DOHH2 (cell line): Measurements from ENCODE around the gene NEK10.

ENCODE experiments used
- H3F3A ChIP-seq: fragments of 200-600 bp; sonication (generic), shearing (Covaris generic); 2 replicates; pipeline ENCODE4 v1.6.0; 2016; ENCODE audit warnings: antibody characterized with exemption, mild to moderate bottlenecking; ENCODE audit not compliant: control insufficient read depth, insufficient read depth
- H3K27ac ChIP-seq: fragments of 200-600 bp; sonication (generic); 2 replicates; pipeline ENCODE4 v1.5.1; 2014; ENCODE audit warnings: low read depth, mild to moderate bottlenecking, low read length, moderate library complexity
- H3K27me3 ChIP-seq: fragments of 200-600 bp; sonication (generic); 2 replicates; pipeline ENCODE4 v1.6.1; 2014; ENCODE audit warnings: mild to moderate bottlenecking, low read length, mixed read lengths; ENCODE audit not compliant: control insufficient read depth
- H3K36me3 ChIP-seq: fragments of 200-600 bp; sonication (generic); 2 replicates; pipeline ENCODE4 v1.6.1; 2014; ENCODE audit warnings: mild to moderate bottlenecking, low read length, moderate library complexity, mixed read lengths; ENCODE audit not compliant: control insufficient read depth
- H3K4me1 ChIP-seq: fragments of 200-600 bp; sonication (generic); 2 replicates; pipeline ENCODE4 v1.6.1; 2014; ENCODE audit warnings: mild to moderate bottlenecking, low read length, mixed read lengths; ENCODE audit not compliant: control insufficient read depth
- H3K4me2 ChIP-seq: fragments of 200-600 bp; sonication (generic); 2 replicates; pipeline ENCODE4 v1.6.0; 2014; ENCODE audit warnings: mild to moderate bottlenecking, low read length, moderate library complexity
- H3K4me3 ChIP-seq: fragments of 200-600 bp; sonication (generic); 2 replicates; pipeline ENCODE4 v1.5.1; 2014; ENCODE audit warnings: mild to moderate bottlenecking, low read length, mixed read lengths
- H3K79me2 ChIP-seq: fragments of 200-600 bp; sonication (generic); 2 replicates; pipeline ENCODE4 v1.6.1; 2014; ENCODE audit warnings: mild to moderate bottlenecking, low read length, mixed read lengths; ENCODE audit not compliant: control insufficient read depth
- H3K9me2 ChIP-seq: fragments of 200-600 bp; sonication (generic); replicated peaks from 2 replicates; pipeline ENCODE4 v1.6.1; 2014; ENCODE audit warnings: mild to moderate bottlenecking, low read length, mixed read lengths; ENCODE audit not compliant: control insufficient read depth
- H3K9me3 ChIP-seq: fragments of 200-600 bp; sonication (generic); 2 replicates; pipeline ENCODE4 v1.6.1; 2014; ENCODE audit warnings: antibody characterized with exemption, low read length, mixed read lengths; ENCODE audit not compliant: control insufficient read depth, insufficient read depth
- H4K20me1 ChIP-seq: fragments of 200-600 bp; sonication (generic); 2 replicates; pipeline ENCODE4 v1.6.0; 2014; ENCODE audit warnings: low read depth, mild to moderate bottlenecking, antibody characterized with exemption, low read length, moderate library complexity; ENCODE audit not compliant: control insufficient read depth, insufficient read depth
- CTCF ChIP-seq: fragments of 200-600 bp; sonication (generic); IDR thresholded peaks from one replicate; pipeline ENCODE4 v1.5.1; 2014; ENCODE audit warnings: antibody characterized with exemption, mild to moderate bottlenecking, low read depth, low read length; ENCODE audit not compliant: poor library complexity, severe bottlenecking
- EZH2phosphoT487 ChIP-seq: fragments of 200-600 bp; sonication (generic); IDR thresholded peaks from 2 replicates; pipeline ENCODE4 v1.6.1; 2017; ENCODE audit warnings: borderline replicate concordance, mild to moderate bottlenecking, antibody characterized with exemption, low read length, moderate library complexity, mixed read lengths

The NEK10 gene

GRCh38 chr3:27090275-27091041 lies 278.7 kb downstream of the NEK10 start:
- no peaks in the 10 kb centered on the region for H3K27me3 ChIP-seq
- no peaks in the 10 kb centered on the region for H3K4me1 ChIP-seq
- TF ChIP-seq CTCF, result no peak
- TF ChIP-seq EZH2phosphoT487, result no peak
- no peaks in the 10 kb centered on the region for H3K9me3 ChIP-seq
- no peaks in the 10 kb centered on the region for H3K79me2 ChIP-seq
- no peaks in the 10 kb centered on the region for H3K9me2 ChIP-seq
- no peaks in the 10 kb centered on the region for H3K36me3 ChIP-seq
- no peak overlapping the region for H3K27ac ChIP-seq
- no peaks in the 10 kb centered on the region for H3F3A ChIP-seq
- H3K4me2 ChIP-seq, result no peak overlapping the region
- no peaks in the 10 kb centered on the region for H4K20me1 ChIP-seq
- H3K4me3 ChIP-seq, result no peak overlapping the region

GRCh38 chr3:27089645-27090044 lies 279.5 kb downstream of the NEK10 start:
- Histone ChIP-seq H3K4me3 (no peak overlapping the region), H3K27ac (no peak overlapping the region), H3K4me2 (no peak overlapping the region), H3K4me1 (no peaks in the 10 kb centered on the region), H3F3A (no peaks in the 10 kb centered on the region), H3K9me2 (no peaks in the 10 kb centered on the region), H3K79me2 (no peaks in the 10 kb centered on the region), H3K9me3 (no peaks in the 10 kb centered on the region), H4K20me1 (no peaks in the 10 kb centered on the region), H3K36me3 (no peaks in the 10 kb centered on the region), H3K27me3 (no peaks in the 10 kb centered on the region)
- TF ChIP-seq CTCF (no peak), EZH2phosphoT487 (no peak)

GRCh38 chr3:27089068-27089467 lies 280.1 kb downstream of the NEK10 start:
- Histone ChIP-seq H3F3A (no peaks in the 10 kb centered on the region), H3K9me3 (no peaks in the 10 kb centered on the region), H3K4me2 (no peak overlapping the region), H3K79me2 (no peaks in the 10 kb centered on the region), H4K20me1 (no peaks in the 10 kb centered on the region), H3K27ac (no peak overlapping the region), H3K4me1 (no peaks in the 10 kb centered on the region), H3K9me2 (no peaks in the 10 kb centered on the region), H3K36me3 (no peaks in the 10 kb centered on the region), H3K27me3 (no peaks in the 10 kb centered on the region), H3K4me3 (no peak overlapping the region)
- TF ChIP-seq CTCF (no peak), EZH2phosphoT487 (no peak)
